Amniotic epithelial cell (primary cell): ENCODE results near the gene TANGO2.

Experiments used
- DNase-seq: peaks from one replicate; pipeline ENCODE4 v3.0.0-alpha.2; 2010; ENCODE audit warnings: low read depth

Gene TANGO2

DNA sequence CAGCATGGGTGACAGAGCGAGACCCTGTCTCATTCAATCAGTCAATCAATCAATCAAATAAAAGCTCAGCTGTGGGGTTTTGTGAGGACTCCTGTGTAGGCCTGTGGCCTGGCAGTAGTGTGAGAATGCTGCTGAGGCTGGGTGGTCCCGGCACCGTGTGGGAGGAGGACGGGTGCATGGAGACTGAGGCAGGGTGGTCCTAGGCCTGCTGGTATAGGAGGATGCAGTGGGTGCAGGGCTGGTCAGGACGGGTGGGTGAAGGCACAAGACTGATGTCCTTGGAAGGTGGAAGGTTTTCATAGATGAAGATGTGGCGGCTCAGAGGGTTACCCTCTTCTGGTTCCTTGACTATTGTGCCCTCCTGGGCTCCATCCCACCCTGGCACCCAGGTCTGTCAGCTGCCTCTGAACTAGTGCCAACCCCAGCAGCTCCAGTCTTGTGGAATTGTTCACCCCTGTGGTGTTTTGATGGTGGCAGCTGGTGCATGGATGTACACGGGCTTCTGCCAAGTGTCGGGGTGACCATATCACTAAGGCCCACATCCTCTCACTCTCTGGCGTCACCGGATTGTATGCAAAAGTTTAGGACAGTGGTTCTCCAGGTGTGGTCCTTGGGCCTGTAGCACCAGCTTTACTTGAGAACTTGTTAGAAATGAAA lies 23.7 kb downstream of the TANGO2 start:
- DNase-seq = no peak

DNA sequence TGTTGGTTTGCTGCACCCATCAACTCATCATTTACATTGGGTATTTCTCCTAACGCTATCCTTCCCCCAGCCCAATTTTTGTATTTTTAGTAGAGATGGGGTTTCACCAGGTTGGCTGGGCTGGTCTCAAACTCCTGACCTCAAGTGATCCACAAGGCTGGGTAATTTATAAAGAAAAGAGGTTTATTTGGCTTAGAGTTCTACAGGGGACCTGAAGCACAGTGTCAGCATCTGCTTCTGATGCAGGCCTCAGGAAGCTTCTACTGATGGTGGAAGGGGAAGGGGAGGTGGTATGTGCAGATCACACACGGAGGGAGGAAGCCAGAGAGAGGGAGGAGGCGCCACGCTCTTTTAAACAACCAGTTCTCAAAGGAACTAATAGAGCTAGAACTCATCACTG lies 25.8 kb downstream of the TANGO2 start:
- DNase-seq = no peak

DNA sequence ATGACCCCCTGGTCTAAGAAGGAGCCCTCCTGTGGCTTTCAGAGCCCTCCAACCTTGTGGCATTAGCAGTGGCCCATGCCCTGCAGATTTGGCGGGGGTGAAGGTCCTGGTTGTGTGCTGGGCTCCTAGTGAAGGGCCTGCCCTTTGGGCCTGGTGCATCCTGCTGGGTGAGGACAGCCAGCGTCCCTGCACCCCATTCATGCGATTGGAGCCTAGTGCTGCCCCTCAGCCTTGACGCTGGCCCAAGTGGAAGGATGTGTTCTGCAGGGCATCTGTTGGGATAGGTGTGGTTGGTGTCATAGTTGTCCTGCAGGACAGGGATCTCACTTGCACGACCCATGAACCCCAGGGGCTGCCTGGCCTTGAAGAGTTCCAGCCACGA lies 31.0 kb downstream of the TANGO2 start:
- no peak for DNase-seq

DNA sequence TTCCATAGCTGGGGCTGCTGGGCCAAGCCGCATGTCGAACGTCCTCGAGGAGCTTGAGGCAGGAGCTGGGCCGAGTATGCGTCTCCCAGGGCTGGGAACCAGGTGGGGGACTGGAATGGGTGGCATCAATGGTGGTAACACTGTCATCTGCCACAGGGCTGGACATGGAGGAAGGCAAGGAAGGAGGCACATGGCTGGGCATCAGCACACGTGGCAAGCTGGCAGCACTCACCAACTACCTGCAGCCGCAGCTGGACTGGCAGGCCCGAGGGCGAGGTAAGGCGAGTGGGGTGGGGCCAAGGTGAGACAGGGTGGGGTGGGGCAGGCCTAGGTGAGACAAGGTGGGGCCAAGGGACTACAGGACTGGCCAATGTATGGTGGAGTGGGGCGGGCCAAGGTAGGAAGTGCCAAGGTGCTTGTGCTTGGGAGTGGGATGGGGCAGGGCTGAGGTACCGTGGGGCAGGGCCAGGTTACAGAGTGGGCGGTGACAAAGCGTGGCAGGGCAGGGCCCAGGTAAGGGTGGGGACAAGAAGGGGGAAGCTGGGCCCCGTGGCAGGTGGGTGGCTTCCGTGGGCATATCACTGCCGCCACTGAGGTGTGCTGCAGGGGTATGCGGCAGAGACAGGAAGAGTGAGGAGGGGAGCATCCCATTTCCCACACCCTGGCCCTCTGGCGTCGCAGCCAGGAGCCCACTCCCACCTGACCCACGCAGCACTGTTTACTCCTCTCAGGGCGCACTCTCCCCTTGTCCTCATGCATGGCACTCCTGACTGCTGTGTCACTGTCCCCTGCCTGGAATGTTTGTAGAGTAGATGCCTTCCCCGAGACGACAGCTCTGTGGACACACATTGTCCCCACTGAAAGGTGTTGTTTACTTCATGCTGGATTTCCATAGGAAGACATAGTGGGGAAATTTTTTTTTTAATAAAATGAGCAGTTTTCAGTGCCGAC lies 31.7 kb downstream of the TANGO2 start:
- DNase-seq = no peak

DNA sequence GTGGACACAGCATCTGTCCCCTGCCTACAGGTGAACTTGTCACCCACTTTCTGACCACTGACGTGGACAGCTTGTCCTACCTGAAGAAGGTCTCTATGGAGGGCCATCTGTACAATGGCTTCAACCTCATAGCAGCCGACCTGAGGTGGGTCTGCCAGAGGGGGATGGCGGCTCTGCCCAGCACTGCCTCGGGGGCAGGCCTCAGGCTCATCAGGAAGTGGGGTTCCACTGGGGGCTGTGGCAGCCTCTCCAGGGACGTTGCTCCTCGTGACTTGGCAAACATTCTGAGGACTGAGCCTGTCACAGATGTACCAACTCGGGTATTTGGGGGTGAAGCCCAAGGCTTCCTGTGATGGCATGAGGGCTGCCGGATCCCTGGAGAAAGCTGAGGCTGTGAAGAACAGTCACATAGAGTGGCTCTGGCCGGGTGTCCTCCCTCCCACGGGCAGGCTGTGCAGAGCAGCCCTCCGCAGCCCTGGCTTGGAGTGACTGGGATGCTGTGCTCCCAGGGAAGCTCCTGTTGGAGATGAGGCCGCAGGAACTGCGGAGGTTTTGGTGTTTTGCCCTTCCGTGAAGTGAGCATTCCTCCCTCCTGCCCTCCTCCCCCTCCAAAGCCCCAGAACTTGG lies 32.6 kb downstream of the TANGO2 start:
- no peak for DNase-seq

DNA sequence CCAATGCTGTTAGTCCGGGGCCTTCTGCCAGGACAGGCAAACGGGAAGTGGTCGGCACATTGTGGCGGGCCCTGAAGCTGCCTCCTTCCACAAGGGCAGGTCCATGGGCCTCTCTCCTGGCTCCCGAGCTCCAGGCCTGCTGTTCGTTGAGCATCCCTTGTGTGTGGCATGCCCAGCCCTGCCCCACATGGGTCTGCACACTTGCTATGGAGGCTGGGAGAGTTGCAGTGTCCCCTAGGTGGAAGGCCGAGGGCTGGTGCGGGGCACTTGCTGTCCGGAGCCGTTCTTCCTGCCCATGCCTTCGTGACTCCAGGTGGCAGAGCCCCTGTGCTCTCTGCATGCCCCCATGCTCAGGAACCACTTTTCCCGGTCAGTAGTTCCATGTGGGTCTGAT lies 33.1 kb downstream of the TANGO2 start:
- no peak for DNase-seq

DNA sequence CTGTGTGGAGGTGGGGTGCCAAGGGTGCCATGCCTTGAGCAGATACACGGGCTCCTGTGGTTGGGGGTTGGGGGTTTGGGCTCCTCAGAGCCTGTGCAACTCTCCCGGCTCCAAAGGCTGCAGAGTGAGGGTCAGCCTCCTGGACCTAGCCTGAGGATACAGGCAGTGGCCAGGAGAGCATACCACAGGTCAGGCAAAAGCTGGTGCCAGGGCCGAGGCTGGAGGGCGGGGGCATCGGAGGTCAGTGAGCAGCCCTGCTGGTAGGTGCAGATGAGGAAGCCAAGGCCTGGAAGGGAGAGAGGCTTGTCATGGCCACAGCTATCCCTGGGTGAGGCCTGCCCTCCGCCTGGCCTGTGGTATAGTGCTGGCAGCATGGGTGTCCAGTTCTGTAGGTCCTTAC lies 33.6 kb downstream of the TANGO2 start:
- DNase-seq = no peak

DNA sequence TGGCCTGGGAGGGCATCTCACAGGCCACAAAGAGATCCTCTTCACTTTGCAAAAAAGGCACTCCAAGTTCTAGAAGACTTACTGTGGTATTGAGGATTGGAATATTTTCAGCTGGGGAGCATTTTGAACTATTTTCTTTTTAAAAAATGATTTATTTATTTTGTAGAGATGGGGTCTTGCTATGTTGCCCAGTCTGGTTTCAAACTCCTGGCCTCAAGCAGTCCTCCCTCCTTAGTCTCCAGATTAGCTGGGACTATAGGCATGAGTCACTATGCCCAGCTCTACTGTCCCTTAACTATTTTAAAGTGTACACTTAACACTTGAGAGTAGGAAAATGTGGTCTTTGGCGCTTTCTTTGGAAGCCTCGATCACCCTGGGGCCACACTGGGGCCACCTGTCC lies 34.2 kb downstream of the TANGO2 start:
- no peak for DNase-seq

GRCh38 chr22:20055654-20056053 lies 34.7 kb downstream of the TANGO2 start:
- no peak for DNase-seq

DNA sequence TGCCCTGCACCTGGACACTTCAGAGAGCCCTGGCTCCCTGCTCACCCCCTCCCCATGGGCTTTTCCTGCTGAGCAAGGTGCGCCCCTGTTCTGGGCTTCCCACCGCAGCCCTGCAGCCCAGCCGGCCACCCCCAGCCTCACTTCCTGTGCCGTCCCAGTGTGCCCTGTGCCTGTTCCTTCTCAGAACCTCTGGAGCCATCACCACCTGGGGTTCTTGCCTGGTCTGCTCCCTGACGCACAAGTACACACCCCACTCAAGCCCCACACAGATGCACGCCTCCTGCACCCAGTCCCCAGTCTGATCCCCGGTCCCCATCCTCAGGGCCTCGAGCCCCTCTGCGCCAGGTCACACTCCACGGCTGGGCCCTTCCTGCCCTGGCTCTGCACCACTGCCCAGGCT lies 35.3 kb downstream of the TANGO2 start:
- no peak for DNase-seq

GRCh38 chr22:20056696-20057386 lies 35.9 kb downstream of the TANGO2 start:
- no peak for DNase-seq

DNA sequence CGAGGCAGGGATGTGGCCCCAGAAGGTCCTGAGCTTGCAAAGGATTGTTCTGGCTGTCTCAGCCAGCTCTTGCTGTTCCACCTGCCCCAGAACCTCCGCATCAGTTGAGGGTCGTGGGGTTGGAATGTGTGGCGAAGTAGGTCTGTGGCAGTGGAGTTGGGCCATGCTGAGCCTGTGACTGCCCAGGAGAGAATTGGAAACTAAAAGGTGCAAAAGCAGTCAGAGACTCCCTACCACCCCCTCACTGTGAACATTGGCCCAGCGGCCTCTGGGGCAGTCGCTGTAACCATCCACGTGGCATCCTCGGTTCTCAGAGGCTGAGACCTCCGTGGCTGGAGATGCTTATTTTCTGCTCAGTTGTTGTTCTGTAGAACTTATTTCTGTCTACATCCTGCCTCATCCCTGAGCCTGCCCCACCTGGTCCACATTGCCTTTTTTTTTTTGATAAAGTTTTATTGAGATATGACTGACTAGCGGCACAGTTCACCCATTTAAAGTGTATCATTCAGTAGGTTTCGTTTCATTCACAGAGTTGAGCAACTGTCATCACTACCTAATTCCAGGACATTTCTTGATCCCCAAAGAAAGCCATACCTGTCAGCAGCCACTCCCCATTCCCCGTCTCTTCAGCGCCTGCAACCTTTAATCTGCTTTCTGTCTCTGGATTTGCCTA lies 36.8 kb downstream of the TANGO2 start:
- DNase-seq = no peak

DNA sequence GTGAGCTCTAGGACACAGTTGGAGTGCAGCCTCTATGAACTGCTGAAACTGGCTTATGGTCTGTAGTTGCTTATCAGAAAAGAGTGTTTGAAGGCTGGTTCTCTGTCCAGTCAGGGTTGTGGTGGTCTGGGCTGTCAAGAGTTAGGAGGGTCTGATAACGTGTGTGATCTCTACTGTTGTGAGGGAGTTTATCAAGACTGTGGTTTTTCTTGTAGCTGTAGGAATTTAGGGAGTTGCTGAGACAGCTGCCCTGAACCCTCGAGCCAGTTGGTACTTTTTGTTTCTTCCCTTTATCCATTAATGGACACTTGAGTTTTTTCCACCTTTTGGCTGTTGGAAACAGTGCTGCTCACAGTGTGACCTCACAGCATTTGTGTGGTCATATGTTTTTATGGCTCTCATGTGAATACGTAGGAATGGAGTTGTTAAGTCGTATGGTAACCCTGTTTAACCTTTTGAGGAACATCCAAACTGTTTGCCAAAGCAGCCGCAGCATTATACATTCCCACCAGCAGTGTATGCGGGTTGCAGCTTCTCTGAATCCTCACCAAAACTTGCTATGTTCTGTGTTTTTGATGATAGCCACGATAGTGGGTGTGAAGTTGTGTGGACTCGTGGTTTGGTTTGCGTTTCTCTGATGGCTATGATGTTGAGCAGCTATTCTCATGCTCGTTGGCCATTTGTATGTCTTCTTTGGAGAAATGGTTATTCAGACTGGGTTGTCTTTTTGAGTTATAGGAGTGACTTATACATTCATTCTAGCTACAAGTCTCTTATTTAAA lies 38.3 kb downstream of the TANGO2 start:
- peak; percentile 88 for DNase-seq

DNA sequence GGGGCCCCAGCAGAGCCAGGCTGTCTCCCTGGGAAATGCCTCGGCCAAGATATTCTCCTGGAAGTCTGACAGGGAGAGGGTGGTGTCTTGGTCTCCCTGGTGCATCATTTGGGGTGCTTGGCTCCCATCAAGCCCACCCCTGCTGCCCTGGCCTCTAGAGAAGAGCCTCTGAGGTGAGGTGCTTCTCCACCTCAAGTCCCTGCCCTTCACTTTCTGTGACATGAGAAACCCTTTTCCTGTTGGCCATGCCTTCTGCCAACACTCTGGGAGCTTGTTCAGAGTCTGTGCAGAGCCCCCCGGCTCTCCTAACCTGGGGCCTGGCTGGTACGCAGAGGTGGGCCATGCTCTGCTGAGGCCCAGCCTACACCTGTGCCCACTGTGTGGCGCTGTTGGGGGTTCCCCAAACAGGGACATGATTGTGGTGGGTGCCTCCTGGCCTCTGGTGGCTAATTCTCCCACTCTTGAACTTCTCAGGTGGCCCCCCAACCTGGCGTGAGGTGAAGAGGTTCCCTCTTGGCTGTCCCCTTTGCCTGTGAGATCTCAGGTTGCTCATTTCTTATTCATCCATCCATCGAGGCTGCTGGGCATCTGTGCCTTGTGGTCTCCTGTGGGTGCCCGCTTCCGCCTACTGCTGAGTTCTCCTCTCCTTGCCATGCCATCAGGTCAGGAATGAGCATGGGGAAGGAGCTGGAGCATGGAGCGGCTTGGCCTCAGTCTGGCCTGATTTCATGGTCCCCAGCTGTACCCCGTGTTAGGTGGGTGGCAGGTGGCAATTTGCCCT lies 40.0 kb downstream of the TANGO2 start:
- DNase-seq = no peak

DNA sequence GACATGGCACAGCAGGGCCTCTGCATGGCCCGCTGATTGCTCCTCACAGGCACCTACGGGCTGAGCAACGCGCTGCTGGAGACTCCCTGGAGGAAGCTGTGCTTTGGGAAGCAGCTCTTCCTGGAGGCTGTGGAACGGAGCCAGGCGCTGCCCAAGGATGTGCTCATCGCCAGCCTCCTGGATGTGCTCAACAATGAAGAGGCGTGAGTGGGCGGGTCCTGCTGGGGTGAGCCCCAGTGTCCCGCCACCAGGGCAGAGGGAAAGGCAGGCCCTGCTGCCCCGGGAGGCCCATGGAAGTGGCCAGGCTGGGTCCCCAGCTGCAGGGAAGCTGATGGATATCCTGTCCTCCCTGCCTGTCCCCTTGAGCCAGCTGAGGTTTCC lies 40.6 kb downstream of the TANGO2 start:
- peak; percentile 76 for DNase-seq

- no peak for DNase-seq
These were observed 41.3 kb downstream of the TANGO2 start for GRCh38 chr22:20062043-20062765.

GRCh38 chr22:20062766-20063083 lies 41.8 kb downstream of the TANGO2 start:
- peak; percentile 92 for DNase-seq

- no peak for DNase-seq
These were observed 42.6 kb downstream of the TANGO2 start for GRCh38 chr22:20063271-20064139.

- DNase-seq = no peak
These were observed 43.2 kb downstream of the TANGO2 start for GRCh38 chr22:20064140-20064480.
